ENCODE measurements around the gene ATP4A.

DNA sequence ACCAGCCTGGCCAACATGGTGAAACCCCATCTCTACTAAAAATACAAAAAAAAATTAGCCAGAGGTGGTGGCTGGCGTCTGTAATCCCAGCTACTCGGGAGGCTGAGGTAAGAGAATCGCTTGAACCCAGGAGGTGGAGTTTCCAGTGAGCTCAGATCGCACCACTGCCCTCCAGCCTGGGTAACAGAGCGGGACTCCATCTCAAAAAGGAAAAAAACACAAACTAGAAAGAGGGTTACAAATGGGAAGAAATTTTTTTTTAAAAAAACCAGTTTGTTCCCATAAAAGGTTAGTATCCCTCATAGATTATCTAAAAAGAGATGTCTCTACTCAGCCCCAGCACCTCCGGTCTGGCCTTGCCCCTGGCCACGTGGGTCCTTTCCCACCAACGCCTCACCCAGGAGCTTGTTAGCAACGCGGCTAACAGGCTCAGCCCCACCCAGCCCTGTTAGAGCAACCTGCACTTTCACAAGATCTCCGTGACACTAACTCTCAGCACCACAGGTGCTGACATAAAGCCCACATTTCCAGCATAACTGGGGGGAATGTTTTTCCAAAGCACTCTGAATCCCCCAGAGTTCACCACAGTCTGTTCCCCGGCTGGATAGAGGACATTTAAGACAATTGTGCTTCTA lies 54.3 kb downstream of the ATP4A start:
- TF ChIP-seq ZNF274 (IDR thresholded peaks at IDR 0.05; ENCODE audit: low read depth, low read length) (no peak), YY1 (IDR thresholded peaks at IDR 0.05; ENCODE audit: insufficient read depth, insufficient read length) (no peak)
